ENCODE data around the gene NDUFS6. TPM values are rescaled to one million over a fixed set of nuclear protein-coding genes. Genes with fewer than 3 reads are reported as not detected.

NDUFS6 gene
- total and polyA plus RNA-seq, 11 donors, result 55.9 to 311 (median 95.9) TPM

DNA sequence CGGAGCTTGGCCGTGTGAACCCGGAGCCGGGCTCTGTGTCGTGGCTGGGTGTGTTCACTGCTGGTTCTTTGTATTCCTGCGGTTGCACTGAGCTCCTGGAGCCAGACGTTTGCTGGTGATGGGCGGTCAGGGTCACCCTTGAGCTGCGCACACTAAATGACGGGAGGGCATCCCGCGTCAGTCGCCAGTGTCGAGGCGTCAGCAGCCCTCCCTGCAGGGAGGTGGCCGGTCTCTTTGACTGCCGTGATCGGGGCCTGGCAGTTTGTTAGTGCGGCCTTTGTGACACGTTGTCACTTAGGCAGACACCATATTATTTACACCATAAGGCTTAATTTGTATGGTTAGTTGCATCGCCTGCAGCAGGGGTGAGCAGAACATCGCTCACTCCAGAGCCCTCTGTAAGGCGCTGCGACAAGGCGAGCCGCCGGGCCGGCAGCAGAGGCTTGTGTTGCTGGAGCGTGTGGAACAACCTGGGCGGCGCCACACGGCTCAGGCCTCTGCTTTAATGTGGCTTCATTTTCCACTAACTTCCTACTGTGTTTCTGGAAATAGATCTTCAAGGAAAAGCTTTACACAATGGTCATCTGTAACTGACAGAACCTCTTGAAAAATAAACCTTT is 8.3 kb downstream of the NDUFS6 start:
- Histone ChIP-seq H3K27me3 (no peaks in the 10 kb centered on the region), H3K4me3 (no peak overlapping the region), H3K27ac (no peak overlapping the region), H3K9me3 (no peaks in the 10 kb centered on the region), H3K4me1 (peaks cover 0 to 50% (median 3%) of the 10 kb centered on the region in 12 donors), H3K36me3 (peaks cover 0 to 98% (median 92%) of the 10 kb centered on the region in 9 donors)
- peak in 3 of 4 donors; percentile 20 to 48 (median 28) for ATAC-seq
- intact Hi-C loops (cut with DNase I), result loop anchor here in 4 of 10 donors (5.0 to 10.0 kb wide), 5 partner anchors 75 to 465 kb away; partner anchors contain the start of genes IRX4 (in 2 of the 4) and CLPTM1L (in 1 of the 4)
- no peak for TF ChIP-seq CTCF (IDR thresholded peaks at IDR 0.05)
- TF ChIP-seq POLR2A (IDR thresholded peaks at IDR 0.05), result no peak
- no peak for DNase-seq
- WGBS, 4 donors, result 80 to 86% (median 81%) methylated on average over 29 to 32 of the region's 32 CpGs

DNA sequence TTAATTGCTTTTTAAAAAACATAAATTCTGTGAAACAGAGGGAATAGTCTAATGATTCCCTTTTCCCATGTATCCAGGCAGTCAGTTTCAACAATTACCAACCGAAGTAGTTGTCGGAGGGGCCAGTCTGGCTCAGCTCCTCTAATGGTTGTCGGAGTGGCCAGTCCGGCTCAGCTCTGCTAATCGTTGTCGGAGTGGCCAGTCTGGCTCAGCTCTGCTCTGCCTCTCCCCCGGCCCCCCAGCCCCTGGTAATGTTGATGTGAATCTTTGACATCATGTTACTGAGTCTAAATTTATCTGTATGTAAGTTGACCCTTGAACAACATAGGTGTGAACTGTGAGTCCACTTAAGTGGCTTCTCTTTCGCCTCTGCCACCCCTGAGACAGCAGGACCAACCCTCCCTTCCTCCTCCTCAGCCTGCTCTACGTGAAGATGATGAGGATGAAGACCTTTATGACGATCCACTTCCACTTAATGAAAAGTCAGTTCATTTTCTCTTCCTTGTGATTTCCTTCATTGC is 9.4 kb downstream of the NDUFS6 start:
- H3K9me3 ChIP-seq, result no peaks in the 10 kb centered on the region
- H3K27me3 ChIP-seq, result no peaks in the 10 kb centered on the region
- DNase-seq (no peak), ATAC-seq (no peak)
- 68 to 74% (median 69%) methylated on average over 10 of the region's 10 CpGs for WGBS, 4 donors
- intact Hi-C loops (cut with DNase I), result no loop called here
- no peak overlapping the region for H3K27ac ChIP-seq
- no peak overlapping the region for H3K4me3 ChIP-seq
- no peak for TF ChIP-seq POLR2A (IDR thresholded peaks at IDR 0.05)
- no peak for TF ChIP-seq CTCF (IDR thresholded peaks at IDR 0.05)
- peaks cover 2 to 98% (median 92%) of the 10 kb centered on the region in 9 donors for H3K36me3 ChIP-seq
- H3K4me1 ChIP-seq, result peaks cover 0 to 39% (median 0%) of the 10 kb centered on the region in 12 donors

DNA sequence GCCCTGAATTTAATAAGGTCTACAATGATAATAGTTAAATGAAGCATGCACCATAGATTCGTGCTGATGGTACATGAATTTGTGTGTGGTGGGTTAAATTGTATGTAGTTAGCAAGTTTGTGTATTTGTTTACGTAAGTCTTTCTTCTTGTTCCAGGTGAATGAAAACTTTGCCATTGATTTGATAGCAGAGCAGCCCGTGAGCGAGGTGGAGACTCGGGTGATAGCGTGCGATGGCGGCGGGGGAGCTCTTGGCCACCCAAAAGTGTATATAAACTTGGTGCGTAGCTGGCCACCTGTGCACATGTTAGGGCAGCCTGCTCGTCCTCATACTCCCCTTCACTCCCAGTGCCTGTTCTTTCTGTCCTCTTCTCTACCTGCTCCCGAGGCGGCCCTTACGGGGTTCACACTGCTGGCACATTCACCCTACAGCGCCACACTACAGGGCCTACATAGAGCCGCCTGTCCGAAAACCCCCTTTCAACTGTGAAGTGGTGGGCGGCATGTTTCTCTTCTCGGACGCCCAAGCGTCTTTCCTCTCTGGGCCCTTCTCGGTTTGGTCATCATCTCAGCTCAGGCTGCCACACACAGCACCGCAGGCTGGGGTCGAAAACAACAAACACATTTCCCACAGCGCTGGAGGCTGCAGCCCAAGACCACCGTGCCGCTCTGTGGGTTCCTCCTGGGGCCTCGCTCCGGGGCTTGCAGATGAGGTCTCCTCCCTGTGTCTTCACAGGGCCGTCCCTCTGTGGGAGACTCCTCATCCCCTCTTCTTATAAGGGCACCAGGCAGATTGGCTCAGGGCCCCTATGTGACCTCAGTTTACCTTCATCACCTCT is 13.2 kb downstream of the NDUFS6 start:
- peaks cover 2 to 96% (median 91%) of the 10 kb centered on the region in 9 donors for H3K36me3 ChIP-seq
- H3K9me3 ChIP-seq, result no peaks in the 10 kb centered on the region
- peaks cover 0 to 15% (median 0%) of the 10 kb centered on the region in 12 donors for H3K4me1 ChIP-seq
- TF ChIP-seq CTCF (IDR thresholded peaks at IDR 0.05), result no peak
- no peak for TF ChIP-seq POLR2A (IDR thresholded peaks at IDR 0.05)
- intact Hi-C loops (cut with DNase I), result no loop called here
- H3K27me3 ChIP-seq, result no peaks in the 10 kb centered on the region
- WGBS, 4 donors, result 91 to 95% (median 94%) methylated on average over 27 to 30 of the region's 30 CpGs
- no peak overlapping the region for H3K4me3 ChIP-seq
- DNase-seq, result no peak
- H3K27ac ChIP-seq, result no peak overlapping the region
- ATAC-seq, result no peak

Measured in heart left ventricle (tissue), 16 donors.